ENCODE data around the gene RNF43.

GRCh38 chr17:58382108-58382871 lies 35.0 kb downstream of the RNF43 start:
- TF ChIP-seq EP300 (IDR thresholded peaks at IDR 0.05) (no peak), CTCF (IDR thresholded peaks at IDR 0.05) (no peak), POLR2AphosphoS5 (IDR thresholded peaks at IDR 0.05) (no peak), POLR2A (IDR thresholded peaks at IDR 0.05) (no peak)

Data from sigmoid colon (tissue), 4 donors.